GM12864 (cell line): ENCODE data around the gene JARID2.

ENCODE experiments used
- DNase-seq: peaks from one replicate; pipeline ENCODE4 v3.0.0-alpha.2; 2011; ENCODE audit warnings: low read depth
- H3K4me3 ChIP-seq: 2 replicates; pipeline ENCODE4 v1.5.1; 2011; ENCODE audit warnings: mild to moderate bottlenecking, low read depth, low read length, control low read depth
- CTCF ChIP-seq: IDR thresholded peaks from 2 replicates; pipeline ENCODE4 v1.5.1; 2011; ENCODE audit warnings: low read depth, mild to moderate bottlenecking, moderate library complexity, low read length, control low read depth, inconsistent platforms; ENCODE audit errors: missing control alignments

JARID2 gene

GRCh38 chr6:15436451-15436850 lies 190.6 kb downstream of the JARID2 start:
- H3K4me3 ChIP-seq: no peak overlapping the region
- DNase-seq: no peak
- TF ChIP-seq CTCF: no peak

- DNase-seq: no peak
- TF ChIP-seq CTCF: no peak
- no peak overlapping the region for H3K4me3 ChIP-seq
Observed at GRCh38 chr6:15437090-15437635, 191.3 kb downstream of the JARID2 start.

- DNase-seq: no peak
- H3K4me3 ChIP-seq: no peak overlapping the region
- TF ChIP-seq CTCF: no peak
Observed at GRCh38 chr6:15439410-15440025, 193.6 kb downstream of the JARID2 start.

- no peak for TF ChIP-seq CTCF
Observed at GRCh38 chr6:15440040-15440439, 194.2 kb downstream of the JARID2 start.

GRCh38 chr6:15441215-15441868 lies 195.5 kb downstream of the JARID2 start:
- DNase-seq: no peak
- H3K4me3 ChIP-seq: no peak overlapping the region
- peak; percentile 80 for TF ChIP-seq CTCF

More at GRCh38 chr6:15440040-15440439, 194.2 kb downstream of the JARID2 start:
- H3K4me3 ChIP-seq: no peak overlapping the region
- DNase-seq: no peak

GRCh38 chr6:15441981-15442380 lies 196.1 kb downstream of the JARID2 start:
- no peak for DNase-seq
- TF ChIP-seq CTCF: no peak
- H3K4me3 ChIP-seq: no peak overlapping the region
